Posterior vena cava (tissue), 2 donors: ENCODE measurements around the gene NEK1. TPM values are rescaled to one million over a fixed set of nuclear protein-coding genes. Genes with fewer than 3 reads are reported as not detected.
"Not testable (repeated sequence)": the region's sequence is repeated elsewhere in the genome, so short reads cannot be mapped to it uniquely, and the experiment has no call there.

Source experiments
- DNase-seq: peaks from one replicate; pipeline ENCODE4 v3.0.0-alpha.2; 2020; ENCODE audit warnings: low spot score
- intact Hi-C, 2 donors: fragments of 100-400 bp; cut with DNase I; formaldehyde crosslinking; loops; one replicate each; pipeline versions ENCODE4 v1.14.1 to v1.14.2; 2022 to 2023
- total RNA-seq, 2 donors: library from RNA; stranded (reverse); fragmentation: NEBNext Ultra II Directional; extraction: Animal tissue kit (Norgen Biotek cat#: 25700); gene quantifications; one replicate each; pipeline ENCODE4 v1.2.1, GENCODE V29; 2021
- donor health status: DM: yes; HTN: yes; CAD: no.
- donor health status: DM: yes; HTN: yes; CAD: no.

The NEK1 gene
- total RNA-seq, 2 donors from 2014 or later = 19.2 to 19.9 TPM

DNA sequence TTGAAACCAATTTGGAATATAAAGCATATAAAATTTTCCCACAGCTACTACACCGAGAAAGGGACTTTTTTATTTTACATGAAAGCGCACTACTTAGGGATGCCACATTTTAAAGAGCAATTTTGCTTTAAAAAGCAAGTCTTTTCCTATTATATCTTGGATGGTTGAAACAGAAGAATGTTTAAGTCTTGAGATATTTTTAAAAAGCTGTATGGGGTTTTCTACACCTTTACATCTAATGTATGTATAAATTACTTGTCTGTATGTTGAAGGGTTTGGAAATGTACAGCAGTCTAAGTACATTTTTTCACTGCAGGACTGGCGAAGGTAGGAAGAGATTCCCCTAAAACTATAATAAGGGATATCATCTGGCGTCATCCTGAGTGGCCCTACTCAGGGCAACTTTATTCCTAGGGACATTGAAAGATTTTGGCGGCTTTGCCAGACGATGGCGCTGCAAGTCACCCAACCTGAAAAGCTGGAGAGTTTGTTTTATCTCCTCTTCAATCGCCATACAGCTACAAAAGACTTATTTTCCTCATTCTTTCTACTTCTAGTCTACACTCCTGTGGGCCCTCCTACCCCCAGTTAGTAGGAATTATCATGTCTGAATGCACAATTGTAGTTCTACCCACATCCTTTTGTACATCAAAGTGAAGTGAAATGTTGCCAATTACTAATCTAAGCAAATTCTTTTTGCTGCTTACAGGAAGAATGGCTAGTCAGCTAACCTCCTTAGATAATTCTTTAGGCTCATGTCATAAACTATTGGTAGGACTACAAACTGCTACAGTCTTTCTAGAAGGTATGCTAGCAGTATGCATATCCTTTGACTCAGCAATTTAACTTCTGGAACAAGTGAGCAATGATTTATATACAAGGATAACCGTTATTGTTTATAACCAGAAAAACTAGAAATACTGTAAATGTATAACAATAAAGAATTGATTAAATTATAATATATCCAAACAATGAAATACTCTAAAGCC lies 782 bp upstream of the NEK1 start:
- intact Hi-C loops = no loop called here
- peak; percentile 89 for DNase-seq

DNA sequence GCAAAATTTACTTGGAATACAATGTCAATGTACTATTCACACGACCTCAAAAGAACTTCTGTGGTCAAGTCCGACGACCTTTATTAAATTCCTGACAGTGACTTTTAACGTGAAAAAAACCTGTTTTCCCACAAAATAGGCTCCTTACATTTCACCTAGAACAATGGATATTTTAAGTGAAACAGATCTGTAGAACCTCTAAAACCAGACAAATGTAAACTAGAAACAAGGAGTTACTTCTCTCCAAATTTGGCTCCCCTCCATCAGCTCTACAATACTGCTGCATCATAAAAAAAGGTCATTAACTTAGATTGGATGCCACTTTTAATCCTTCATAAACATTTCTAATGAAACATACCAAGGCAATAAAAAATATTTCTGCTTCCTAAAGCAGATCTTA lies 1.2 kb downstream of the NEK1 start:
- intact Hi-C loops = no loop called here
- no peak for DNase-seq

DNA sequence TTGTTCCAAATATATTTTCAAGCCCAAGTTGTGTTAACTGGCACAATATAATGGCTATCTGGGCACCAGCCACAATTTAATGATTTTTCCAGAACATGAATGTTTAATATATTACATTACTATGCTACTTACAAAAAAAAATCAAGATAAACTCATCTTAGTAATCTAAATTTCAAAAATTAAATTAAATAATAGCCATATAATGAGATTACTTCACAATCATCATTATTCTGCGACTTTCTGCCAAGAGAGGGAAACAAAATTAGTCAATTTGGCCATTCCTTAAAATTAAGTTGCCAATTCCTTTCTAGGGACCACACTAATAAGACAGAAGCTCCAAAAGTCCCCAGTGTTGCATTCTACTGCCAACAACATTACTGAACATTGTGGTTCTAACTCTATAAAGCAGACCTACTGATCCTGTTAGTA lies 7.5 kb downstream of the NEK1 start:
- intact Hi-C loops = no loop called here
- no peak for DNase-seq

DNA sequence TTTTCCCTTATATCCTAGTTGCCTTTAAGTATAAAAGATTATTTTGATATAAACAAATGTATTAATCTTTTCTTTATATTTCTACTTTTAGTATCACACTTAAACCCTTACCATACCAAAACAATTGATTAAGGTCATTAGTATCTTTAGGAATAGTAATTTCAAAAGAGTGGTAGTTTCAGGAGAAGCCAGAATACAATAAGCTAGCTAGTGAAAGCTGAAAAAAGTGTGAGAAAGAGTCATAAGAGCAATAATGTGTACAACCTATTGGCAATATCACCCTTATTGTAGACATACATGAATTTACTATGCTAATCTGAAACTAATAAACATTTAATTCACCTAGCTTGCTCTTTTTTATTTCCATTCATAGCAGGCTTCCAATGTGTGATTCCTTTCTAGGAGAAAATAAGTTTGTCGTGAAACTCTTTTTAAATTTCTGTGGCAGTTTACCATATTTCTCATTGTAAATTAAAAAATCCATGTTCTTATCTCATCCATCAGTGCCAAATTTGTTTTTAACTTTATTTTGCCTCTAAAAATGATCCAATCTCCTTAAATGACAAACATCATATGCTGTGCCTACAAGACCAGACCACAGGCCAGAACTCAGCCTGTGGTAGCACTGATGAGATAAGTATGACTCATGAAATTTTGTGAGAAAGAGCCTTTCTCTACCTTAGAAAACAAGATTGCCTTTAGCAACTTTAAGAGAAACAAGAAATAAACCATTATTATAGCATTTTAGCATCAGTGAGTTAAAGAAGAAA lies 8.1 kb downstream of the NEK1 start:
- DNase-seq = no peak
- intact Hi-C loops = no loop called here

DNA sequence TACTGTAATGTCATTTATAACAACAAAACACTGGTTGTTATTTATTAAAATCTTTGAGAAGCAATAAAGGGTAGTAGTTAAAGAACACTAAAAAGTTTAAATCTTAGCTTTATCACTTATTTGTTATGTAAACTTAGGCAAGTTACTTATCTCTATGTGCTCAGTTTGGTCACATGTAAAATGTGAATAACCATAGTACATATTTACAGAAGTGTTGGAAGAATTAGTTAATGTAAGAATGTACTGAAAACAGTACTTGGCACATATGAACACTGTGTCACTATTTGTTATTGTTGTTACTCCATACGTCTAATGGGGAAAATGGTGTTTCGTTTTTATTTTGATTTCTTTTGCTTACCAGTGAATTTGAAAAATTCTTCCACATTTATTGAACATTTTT lies 9.1 kb downstream of the NEK1 start:
- intact Hi-C loops = no loop called here
- no peak for DNase-seq

DNA sequence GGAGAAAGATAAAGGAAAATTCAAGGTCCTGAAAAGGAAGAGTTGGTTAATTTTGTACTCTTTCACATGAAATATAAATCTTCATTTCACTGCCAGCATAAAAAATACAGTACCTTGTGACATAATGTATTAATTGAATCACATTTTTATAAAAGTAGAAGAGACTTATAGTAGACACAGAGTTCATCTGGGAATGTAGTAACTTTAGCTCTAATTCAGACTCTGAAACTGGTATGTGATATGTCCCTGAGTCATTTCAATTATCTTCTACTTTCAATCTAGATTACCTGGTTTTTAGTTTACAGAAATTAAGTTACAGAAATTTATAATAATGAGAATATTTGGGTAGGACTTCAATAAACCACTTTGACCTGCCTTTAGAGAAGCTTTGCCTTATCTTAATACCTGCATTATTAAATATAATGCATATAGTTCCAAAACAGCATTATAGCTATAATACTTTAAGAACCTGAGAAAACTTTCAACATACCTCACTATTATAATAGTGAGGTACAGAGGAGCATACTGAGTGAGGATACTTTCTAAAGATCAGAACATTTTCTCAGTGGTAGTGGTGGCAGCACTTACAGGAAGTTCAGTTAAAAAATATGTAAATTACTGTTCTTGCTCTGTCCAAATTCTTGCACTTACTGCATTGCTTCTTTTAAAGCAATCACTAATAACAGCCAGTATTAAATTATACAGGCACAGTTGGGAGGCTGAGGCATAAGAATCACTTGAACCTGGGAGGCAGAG lies 11.2 kb downstream of the NEK1 start:
- DNase-seq = no peak
- intact Hi-C loops = no loop called here

DNA sequence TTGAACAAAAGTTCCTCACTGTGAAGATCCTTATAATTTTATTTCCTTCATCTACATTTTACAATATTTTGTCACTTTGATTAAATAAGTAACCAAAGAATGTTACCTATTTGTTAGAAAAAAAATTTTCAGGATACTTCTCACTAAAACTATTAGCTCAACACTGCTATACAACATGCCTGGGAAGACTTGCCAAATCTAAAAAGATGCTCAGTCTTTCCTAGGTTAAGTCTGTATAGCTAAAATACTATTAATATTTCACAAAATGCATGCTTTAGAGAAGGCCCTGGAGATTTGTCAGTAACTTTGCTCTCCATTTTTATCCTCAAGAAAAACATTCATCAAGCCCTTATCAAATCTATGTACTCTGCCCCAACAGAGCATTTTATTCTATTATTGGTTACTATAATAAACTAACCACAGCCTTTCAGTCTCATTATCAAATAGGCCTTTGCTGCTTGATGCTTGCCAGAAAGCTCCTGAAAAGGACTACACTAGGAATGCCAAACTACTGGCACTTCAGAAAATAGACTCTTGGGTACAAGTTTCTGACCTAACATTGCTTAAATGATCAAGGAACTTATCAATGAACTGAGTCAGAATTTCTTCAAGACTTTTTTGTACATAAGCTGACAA lies 17.7 kb downstream of the NEK1 start:
- DNase-seq = no peak
- intact Hi-C loops = no loop called here

DNA sequence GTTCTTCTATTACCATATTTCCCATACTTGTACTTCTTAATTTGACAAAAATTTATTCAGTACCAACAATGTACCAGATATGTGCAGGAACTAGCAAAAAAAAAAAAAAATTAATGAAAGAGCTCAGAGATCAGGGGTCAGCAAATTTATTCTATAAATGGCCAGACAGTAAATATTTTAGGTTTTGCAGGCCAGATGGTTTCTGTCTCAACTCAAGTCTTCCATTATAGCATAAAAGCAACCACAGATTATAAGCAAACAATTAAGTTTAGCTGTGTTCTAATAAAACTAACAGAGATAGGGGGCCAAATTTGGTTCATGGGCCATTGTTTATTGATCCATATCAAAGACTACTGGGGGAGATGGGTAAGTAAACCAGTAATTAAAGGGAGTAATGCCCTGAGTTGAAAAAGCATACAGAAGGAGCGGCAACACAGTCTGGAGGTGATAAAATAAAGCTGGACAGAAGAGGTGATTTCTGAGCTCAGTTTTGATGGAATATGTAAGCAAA lies 19.3 kb downstream of the NEK1 start:
- no peak for DNase-seq
- intact Hi-C loops = no loop called here

DNA sequence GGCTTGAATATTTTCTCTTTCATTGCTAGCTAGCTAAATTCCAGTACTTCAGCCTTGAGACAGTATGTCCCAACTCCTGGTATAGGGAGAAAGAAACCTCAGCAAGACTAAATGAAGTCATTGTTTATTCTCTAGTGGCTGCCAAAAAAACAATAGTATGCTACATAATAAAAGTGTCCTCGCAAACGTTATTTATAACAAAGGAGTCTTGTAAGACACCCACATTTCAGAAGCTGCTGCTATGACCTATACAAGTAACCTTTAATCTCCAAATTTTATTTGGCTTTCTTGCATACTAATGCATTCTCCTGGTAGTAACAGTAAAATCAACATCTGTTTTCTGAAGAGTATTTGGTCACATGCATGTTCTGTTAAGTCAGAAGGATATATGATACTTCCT lies 28.8 kb downstream of the NEK1 start:
- DNase-seq = no peak
- intact Hi-C loops = no loop called here

DNA sequence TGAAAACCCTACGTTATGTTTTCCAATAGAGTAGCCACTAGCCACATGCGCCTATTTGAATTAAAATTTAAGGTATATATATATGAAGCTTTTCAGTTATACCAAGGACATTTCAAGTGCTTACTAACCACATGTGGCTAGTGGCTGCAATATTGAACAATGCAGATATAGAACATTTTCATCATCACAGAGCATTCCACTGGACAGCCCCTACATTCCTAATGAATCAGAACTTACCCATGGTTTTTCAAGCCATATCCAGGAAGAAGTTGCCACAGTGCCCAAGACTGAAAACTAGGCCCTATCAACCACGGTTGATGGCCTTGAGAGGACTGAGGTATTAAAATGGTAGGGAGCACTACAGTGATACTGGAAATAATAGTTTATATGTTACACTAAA lies 29.7 kb downstream of the NEK1 start:
- intact Hi-C loops = no loop called here
- no peak for DNase-seq

DNA sequence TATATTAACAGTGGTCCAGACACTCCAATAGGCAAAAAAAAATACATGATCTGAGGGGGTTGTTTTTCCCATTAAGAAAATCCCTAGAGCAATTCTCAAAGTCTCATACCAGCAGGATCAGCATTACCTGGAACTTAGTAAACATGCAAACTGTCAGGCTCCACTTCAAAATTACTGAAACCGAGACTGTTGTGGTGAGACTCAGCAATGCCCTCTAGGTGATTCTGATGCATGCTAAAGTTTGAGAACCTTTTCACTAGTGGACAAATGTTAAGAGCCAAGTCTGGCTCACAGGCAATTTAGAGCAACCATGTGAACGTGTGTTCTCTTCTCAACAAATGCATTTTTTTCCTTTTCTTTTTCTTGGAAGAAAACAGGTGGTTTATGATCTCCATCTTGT lies 30.2 kb downstream of the NEK1 start:
- DNase-seq = no peak
- intact Hi-C loops = no loop called here

DNA sequence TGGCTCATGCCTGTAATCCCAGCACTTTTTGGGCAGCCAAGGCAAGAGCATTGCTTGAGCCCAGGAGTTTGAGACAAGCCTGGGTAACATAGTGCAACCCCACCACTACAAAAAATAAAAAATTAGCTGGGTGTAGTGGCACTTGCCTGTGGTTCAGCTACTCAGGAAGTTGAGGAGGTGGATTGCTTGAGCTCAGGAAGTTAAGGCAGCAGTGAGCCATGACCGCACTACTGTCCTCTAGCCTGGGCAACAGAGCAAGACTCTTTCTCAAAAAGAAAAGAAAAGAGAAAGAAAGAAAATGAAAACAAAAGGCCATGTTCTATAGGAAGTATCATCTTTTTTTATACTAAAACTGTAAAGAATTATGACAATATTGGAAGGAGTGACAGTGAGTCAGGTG lies 38.5 kb downstream of the NEK1 start:
- intact Hi-C loops = no loop called here
- DNase-seq = no peak

DNA sequence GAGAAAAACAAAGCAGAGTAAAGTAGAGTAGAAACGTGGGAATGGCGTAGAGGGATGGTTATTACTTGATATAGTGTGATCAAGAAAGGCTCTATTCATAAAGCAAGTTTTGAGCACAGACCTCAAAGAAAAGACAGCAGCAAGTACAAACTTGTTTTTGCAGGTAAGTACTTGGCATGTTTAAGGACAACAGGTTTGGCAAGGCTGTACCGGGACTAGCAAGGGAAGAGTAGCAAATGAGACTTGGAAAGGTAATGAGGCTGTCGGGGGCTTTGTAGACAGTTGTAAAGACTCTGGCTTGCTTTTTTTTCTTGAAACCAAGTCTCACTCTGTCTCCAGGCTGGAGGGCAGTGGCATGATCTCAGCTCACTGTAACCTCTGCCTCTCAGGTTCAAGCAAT lies 40.9 kb downstream of the NEK1 start:
- intact Hi-C loops = no loop called here
- no peak for DNase-seq

DNA sequence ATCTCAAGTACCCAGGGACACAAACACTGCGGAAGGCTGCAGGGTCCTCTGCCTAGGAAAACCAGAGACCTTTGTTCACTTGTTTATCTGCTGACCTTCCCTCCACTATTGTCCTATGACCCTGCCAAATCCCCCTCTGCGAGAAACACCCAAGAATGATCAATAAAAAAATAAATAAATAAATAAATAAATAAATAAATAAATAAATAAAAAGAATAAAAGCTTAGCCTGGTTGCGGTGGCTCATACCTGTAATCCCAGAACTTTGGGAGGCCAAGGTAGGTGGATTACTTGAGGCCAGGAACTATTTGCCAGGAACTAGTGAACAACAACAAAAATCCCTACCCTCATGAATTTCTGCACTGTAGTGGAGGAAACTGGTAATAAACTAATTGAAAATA lies 41.4 kb downstream of the NEK1 start:
- intact Hi-C loops, DNase-seq: not testable (repeated sequence)

DNA sequence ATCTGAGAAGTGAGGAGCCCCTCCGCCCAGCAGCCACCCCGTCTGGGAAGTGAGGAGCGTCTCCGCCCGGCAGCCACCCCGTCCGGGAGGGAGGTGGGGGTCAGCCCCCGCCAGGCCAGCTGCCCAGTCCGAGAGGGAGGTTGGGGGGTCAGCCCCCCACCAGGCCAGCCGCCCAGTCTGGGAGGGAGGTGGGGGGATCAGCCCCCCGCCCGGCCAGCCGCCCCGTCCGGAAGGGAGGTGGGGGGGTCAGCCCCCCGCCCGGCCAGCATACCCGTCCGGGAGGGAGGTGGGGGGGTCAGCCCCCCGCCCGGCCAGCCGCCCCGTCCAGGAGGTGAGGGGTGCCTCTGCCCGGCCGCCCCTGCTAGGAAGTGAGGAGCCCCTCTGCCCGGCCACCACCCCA lies 42.1 kb downstream of the NEK1 start:
- intact Hi-C loops, DNase-seq: not testable (repeated sequence)

DNA sequence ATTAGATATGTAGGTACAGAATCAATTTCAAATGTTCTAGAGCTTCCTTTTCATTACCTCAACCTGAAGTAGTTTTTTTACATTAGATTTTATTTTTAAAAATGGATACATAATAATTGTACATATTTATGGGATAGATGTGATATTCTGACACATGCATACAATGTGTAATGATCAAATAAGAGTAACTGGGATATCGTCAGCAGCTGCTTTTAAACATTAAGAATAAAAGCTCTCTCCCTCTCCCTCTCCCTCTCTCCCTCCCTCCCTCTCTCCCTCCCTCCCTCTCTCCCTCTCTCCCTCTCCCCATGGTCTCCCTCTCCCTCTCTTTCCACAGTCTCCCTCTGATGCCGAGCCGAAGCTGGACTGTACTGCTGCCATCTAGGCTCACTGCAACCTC lies 43.2 kb downstream of the NEK1 start:
- intact Hi-C loops = not testable (repeated sequence)

DNA sequence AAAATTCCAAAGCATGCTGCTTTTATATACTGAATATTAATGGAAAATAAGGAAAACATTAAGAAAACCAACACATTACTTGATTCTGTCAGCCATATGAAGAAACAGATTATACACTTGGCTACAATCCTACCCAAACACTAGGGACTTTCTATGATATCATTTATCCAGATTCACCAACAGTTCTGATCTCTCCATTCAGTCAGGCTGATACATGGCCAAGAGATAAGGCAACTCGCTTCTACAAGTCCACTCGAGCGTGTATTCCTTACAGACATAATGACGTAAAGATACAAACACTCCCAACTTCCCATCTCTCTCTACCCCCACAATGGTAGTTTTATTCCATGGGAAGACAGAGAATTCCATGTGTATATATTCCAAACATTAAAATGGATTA lies 44.5 kb downstream of the NEK1 start:
- DNase-seq = no peak
- intact Hi-C loops = no loop called here

More for the DNA sequence above, 43.2 kb downstream of the NEK1 start:
- not testable (repeated sequence) for DNase-seq

DNA sequence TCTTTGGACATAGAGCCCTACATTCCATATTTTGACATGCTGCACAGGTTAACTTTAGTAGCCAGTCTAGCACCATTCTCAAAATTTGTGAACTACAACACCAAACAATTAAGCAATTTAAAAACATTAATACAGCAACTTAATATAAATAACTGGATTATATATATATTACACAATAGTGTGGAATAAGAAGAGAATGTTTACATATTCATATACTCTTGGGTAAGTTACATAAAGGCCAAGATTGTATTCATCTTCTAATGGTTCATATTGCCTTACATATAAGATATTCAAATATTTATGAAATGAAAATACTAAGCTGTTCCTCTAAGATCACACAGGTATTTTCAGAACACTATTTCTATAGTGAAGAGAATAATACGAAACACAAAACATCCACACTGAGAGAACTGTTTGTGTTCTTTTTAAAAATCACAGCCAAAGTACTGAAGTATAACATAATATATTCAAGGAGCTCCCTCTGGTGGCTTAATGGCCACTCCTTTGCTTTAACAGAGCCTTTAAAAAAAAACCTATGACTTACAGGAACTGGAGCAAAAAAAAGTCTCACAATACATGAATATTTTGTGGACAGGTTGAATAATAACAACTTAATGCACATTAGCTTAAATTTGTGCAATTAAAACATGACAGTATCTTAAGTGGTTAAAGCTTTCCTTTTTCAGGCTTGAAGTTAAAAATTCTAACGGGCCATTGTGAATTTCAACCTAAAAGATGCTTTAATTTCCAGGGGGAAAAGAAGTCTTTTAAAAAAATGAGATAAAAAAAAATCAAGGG lies 46.2 kb downstream of the NEK1 start:
- DNase-seq = no peak
- intact Hi-C loops = no loop called here
